ENCODE data around the gene HTR2A.

HTR2A gene

DNA sequence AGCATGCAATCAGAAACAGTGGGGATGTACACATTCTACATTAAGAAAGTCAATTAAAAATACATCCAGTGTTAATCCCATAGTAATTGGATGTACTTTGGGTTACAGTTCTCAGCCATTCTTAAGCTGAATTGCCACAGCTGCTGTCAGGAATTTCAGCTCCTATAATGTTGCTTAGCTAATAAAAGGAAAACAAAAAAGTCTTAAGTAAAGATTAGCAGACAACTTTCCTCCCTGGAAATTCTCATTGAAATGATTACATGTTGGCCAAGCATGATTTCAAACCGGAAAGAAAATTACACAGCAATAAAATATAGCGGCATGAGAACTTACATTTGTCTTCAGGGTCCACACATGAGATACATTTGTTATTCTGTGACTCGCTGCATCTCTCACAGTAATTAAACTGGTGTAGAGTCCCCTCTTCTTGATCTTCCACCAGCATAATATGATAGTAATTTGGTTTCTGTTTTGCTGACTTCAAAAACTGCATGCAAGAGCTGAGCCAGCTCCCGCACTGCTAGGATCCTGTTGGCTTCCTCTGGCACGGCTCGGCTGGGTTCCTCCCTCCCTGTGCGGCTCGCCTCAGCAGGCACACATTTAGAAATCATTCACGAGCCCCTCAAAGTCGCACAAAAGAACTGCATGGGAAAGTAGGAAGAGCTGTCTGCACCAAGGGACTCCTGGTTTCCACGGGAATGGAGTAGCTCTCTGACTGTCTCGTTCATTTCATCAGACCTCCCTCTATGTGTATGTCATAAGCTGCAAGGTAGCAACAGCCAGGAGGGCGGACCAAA lies at the start of gene HTR2A:
Gene HTR2A (minus strand): TSS at position 713 of the 797 bp plus-strand sequence. CDS start 1,147 bp downstream, outside the sequence.
- no peak for DNase-seq (ENCODE audit: low read depth)

DNA sequence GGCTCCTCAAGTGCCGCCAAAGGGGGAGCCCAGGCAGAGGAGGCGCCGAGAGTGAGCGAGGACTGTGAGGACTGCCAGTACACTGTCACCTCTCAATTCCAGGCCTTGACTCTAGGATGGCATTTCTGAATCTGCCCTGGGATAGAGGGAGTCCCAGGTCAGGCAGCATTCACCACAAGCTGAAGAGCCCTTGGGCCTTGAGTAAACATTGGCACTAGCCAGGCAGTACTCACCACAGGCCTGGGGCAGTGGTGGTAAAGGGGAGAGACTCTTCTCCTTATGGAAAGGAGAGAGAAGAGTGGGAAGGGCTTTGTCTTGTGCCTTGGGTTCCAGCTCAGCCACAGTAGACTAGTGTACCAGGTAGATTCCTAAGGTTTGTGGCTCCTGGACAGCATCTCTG lies 39.7 kb upstream of the HTR2A start:
- DNase-seq (ENCODE audit: low read depth), result no peak

DNA sequence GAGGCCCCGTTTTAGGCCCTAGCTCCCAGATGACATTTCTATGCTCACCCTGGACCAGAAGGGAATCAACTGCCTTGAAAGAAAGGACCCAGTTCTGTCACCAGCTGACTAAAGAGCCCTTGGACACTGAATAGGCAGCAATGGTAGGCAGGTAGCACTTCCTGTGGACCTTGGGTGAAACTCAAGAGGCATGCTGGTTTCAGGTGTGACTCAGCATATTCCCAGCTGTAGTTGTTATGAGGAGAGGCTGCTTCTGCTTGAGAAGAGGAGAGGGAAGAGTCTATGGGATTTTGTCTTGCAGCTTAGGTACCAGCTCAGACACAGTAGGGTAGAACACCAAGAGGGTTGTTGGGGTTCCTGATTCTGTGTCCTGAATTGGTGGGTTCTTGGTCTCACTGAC lies 37.9 kb upstream of the HTR2A start:
- DNase-seq (ENCODE audit: low read depth), result no peak

DNA sequence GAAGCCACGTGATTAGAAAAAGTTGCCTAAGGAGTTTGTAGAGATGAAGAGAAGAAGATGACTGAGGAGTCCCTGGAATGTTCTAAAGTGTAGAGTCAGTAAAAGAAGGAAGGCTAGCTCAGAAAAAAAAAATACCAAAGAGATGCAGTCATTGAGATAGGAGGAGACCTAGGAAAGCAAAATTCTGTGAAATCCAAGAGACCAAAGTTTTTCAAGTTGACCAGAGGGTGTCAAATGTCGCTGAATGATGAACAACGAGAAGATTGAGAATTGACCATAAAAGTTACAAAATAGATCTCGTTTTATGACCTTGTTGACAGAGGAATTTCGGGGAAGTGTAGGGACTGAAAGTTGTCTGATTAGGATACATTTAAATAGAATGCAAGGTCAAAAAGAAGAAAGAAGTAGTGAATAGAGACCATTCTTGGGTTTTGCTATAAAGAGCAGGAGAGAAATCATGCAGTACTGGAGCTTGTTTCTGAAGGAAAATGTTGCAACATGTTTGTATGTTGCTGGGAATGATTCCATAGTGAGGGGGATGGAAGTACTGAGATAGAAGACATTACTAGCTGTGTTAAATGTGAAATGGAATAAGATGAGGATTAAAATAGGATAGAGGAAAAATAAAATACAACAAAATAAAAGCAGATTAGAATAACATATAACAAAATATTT lies 30.2 kb upstream of the HTR2A start:
- DNase-seq (ENCODE audit: low read depth), result no peak

DNA sequence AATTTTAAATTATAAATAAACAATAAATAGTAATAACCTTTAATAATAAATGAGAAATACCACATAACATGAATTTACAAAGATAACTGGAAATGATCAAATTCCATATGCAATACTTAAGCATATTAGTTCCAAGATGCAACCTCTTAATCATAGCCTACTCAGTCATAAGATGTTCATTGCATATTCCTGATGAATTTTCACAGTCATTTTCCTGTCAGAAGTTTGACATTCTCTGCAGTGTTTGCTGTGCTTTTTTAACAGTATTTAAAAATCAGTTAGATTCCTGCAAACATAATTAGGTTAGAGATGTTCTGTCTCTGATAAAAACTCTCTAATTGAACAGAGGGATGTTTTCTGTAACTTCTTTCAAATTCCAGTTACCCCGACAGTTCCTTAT lies 28.6 kb upstream of the HTR2A start:
- no peak for DNase-seq (ENCODE audit: low read depth)

DNA sequence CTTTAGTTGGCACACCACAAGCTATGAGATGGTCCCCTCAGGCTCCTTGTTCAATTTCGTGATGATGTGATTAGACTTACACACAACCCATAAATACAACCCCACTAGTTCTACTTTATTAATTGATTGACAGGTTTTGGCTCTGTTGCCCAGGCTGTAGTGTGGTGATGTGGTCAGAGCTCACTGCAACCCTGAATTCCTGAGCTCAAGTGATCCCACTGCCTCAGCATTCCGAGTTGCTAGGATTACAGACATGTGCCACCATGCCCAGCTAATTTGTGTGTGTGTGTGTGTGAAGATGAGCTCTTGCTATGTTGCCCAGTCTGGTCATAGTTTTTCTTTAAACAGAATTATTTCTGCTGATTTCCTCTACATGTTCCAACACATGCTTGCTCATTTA lies 17.5 kb upstream of the HTR2A start:
- no peak for DNase-seq (ENCODE audit: low read depth)

DNA sequence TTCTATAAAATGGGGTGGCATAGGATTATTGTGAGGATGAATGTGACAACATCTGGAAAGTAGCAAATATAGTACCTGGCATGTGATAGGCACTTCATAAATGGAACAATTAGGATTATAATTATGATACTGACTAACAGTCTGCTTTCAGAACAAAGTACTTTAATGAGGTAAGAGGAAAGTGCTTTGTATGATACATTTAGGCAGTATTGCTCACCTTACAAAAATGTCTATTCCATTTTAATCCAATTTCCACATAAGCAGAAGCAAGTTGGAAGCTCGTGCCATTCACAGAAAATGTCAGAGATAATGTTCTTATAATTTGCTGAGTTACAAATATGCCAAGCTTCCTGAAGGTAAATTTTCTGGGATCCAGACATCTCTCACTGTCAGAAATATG lies 16.9 kb upstream of the HTR2A start:
- no peak for DNase-seq (ENCODE audit: low read depth)

DNA sequence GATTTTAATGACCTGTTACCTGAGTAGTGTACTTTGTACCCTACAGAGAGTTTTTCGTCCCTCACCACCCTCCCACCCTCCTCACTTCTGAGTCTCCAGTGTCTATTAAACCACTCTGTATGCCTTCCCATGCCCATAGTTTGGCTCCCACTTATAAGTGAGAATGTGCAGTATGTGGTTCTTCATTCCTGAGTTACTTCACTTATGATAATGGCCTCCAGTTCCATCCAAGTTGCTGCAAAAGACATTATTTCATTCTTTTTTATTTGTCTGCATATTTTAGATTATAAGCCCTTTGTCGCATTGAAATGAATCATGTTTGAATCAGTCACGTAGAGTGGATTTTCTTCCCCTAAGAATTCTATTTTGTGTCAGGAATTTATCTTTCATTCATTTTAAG lies 12.2 kb upstream of the HTR2A start:
- DNase-seq (ENCODE audit: low read depth), result no peak

DNA sequence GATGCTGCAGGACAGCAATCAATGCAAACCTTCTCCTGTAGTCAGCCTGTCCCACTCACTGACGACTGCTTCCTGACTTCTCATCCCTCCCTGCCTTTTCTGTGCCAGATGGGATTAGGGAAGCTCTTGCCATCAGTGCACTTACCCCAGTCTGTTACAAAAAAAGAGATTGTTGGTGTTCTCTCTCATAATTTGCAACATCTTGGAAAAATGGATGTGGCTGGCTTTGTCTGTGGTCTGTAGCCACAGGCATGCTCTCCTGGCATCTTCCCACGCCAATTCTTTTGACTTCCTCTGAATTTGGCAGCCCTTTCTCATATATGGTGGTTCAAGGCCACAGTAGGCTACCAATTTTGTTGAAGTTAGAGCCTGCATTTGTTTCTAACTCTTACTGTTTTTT lies 11.6 kb upstream of the HTR2A start:
- DNase-seq (ENCODE audit: low read depth), result no peak

DNA sequence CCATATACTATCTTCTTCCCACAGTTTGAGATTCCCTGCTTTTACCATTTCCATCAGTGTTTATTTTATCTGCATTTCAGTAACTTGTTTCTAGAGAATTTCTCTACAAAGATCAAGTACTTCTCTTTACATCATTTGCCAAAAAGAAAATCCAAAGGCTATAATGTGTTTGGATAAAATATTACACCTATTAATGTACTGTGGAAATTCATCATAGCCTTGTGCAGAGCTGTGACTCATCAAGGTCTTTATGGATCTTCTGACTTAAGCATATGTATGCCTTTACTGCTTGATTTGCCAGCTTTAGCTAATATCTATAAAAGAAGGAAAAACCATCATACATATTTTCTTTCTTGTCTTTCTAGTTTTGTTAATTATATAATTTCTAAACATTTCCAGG lies 9.6 kb upstream of the HTR2A start:
- DNase-seq (ENCODE audit: low read depth), result no peak

DNA sequence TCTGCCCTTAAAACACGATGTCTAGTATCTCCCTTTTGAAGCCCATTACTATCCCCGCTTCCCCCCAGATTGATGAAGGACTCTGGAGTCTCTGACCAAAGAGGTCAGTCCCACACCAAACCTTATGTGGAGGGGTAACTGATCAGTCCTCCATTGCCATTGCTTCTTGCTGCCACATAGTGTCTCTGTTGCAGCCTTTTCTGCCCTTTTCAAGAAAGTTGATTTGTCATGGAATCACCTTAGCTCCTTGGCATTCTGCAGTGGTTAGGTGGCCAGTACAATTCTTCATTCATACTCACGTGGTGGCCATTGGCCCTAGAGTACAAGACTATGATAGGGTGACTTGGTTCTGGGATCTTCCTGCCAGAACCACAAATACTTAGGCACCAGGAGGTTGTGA lies 8.4 kb upstream of the HTR2A start:
- DNase-seq (ENCODE audit: low read depth), result no peak

DNA sequence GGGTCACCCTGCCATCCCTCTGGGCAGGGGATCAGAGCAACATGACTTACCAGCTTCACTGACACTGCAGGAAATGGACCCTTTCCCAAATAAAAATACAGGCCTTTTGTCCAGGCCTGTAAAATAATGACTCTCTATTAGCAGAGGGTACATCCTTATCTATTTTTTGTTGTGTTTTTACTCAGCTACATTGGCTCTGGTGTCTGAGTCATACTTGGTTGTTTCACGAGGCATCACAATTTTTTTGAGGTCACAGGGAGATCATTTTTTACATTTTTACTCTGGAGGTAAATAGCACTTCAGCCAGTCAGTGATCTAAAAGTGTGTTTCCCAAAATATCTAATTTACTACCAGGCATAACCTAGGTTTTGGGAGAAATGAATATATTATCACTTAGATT lies 6.9 kb upstream of the HTR2A start:
- DNase-seq (ENCODE audit: low read depth), result no peak

DNA sequence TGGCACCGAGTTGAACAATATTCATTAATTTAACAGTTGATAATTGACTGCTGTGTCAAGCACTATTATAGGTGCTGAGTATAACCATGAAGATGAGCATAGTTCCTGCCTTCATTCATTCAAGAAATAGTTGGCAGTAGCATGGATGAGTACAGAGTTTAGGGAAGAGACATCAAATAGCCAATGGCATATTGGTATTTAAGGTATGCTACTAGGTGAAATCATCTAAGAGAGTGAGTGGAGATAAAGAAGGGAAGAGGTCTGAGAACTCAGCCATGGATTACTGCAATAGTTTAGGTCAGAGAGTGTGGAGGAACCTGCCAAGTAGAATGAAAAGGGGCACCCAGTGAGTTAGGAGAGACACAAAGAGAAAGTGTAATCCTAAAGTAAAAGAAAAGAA lies 4.9 kb upstream of the HTR2A start:
- DNase-seq (ENCODE audit: low read depth), result no peak

DNA sequence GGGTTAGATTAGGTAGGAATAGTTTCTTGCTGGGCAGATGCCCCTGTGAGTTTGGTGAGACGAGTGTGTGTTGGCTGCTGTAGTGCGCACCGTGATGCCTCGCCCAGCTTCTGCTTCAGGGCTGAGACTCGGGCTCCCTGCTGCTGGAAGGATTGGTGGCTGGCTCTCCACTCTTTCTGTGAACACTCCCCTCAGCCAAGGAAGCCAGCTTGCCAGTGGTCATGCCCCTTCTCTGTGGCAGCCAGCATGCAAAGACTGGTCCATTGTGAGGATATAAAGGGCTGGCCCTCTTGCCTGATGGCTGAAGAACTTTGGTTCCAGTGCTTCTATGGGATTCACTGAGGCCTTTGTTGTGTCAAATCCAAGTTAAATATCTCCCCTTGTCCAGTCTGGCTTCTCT lies 2.9 kb upstream of the HTR2A start:
- no peak for DNase-seq (ENCODE audit: low read depth)

DNA sequence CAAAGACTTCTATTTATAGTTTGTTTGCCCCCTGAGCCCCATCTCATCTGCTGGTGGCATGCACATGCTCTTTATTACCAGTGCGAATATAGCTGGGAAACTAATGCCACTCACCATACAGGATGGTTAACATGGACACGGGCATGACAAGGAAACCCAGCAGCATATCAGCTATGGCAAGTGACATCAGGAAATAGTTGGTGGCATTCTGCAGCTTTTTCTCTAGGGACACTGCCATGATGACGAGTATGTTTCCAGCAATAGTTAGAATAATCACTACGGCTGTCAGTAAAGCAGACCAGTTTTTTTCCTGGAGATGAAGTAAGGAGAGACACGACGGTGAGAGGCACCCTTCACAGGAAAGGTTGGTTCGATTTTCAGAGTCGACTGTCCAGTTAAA lies 1.5 kb downstream of the HTR2A start:
- DNase-seq (ENCODE audit: low read depth), result no peak

DNA sequence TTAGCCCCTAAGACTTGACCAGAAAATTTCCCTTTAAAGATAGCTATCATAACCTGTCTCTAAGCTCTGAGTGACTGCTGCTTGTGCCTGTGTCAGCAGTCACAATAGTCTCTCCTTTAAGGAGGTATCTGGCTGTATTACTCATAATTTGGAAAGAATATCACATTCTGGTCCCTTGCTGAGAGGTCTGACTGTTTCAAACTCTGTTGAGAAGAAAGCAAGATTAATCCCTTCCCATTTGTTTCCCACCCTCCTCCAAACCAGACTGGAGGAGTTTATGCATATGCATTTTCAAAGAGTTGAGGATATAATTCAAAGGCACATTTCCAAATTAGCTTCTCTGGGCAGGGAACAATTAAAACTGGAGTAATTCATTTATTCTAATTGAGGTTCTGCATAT lies 2.3 kb downstream of the HTR2A start:
- DNase-seq (ENCODE audit: low read depth), result no peak

DNA sequence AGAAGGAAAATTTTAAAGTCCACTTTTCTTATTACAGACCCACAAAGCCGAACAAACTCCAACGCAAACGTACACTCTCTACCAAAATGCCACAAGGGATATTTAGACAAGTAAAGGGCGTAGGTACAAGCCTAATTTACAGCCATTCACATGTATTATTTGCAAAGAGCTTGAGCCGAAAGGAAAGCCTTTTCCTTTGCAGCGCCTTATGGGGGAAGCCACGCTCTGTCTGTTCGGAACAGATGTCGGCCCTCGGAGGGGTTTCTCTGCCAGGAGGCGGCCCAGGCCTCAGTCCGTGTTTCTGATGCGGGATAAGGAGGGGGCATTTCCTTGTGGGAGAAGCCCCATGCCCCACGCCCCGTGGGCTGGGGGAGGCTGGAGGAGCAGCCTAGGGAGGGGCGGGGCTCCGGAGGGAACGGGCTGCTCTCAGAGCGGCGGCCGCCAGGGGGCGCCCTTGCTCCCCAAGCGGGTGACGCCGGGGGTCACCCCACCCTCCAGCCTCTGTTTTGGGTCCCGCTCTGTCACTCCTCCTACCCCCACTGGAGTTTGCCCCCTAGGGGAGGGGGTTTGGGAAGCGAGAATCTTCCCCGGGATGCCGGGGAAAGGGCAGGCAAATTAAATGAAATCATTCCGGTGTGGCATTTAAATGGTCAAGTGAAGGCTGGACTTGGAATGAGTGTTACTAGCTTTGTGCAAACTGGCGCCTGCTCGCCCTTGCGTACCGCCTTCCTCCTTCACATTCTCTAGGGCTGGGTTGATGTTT lies 2.9 kb downstream of the HTR2A start:
- peak; percentile 34 for DNase-seq (ENCODE audit: low read depth)

DNA sequence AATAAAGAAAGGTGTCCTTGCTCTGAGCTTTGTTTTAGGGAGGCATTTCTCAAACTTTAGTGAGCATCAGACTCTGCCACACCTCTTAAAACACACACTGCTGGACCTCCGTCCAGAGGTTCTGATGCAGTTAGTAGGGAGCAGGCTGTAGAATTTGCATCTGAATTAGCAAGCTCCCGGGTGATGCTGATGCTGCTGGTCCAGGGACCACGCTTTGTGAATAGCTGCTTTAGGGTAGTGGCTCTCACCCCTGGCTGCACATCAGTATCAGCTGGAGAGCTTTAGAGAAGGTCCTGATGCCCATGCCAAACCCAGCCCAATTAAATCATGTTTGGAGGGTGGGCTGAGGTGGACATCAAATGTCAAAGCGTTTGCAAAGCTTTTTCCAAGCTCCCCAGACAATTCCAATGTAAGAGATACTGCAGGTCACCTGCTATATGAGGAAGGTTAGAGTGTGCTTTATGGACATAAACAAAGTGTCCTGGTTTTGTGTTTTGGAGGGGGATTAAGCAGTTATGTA lies 3.6 kb downstream of the HTR2A start:
- no peak for DNase-seq (ENCODE audit: low read depth)

DNA sequence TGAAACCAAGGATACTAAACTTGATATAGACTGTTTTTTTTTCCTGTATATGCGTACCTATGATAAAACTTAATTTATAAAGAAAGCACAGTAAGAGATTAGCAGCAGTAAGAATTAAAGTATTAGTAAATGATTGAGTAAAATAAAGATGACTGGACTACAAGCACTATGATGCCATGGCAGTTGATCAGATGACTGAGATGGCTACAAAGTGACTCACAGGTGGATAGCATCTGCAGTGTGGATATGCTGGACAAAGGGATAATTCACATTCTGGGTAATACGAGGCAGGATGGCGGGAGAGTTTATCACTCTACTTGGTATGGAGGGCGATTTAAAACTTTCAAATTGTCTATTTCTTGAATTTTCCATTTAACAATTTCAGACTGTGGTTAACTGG lies 11.8 kb downstream of the HTR2A start:
- DNase-seq (ENCODE audit: low read depth), result no peak

DNA sequence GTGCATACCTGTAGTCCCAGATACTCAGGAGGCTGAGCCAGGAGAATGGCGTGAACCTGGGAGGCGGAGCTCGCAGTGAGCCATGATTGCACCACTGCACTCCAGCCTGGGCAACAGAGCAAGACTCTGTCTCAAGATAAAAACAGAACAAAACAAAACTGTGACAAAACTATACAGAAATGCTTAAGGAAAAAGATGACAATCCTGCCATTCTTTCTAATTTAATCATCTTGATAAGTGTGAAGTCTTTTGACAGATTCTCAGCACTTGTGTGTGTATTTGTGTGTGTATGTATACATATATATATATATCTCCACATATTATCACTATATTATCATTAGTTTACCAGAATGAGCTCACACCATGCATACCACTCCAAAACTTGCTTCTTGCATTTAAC lies 12.3 kb downstream of the HTR2A start:
- no peak for DNase-seq (ENCODE audit: low read depth)

DNA sequence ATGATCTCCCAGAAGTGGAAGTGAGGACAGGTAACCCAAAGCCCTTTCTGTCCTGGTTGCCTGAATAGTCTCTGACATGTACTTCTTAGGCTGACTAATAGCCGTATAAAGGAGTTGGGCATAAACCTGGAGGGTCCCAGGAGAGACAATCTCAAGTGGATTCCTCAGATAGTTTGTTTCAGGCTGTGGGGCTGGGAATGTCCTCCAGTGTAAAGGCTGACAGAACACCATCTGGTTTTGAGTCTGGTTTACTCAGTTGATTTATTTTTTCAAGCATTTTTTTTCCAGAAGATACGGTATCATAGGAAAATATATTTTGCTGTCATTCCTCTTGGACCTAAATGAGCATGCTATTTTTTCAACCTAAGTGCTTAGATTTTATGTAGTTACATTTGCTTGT lies 15.2 kb downstream of the HTR2A start:
- no peak for DNase-seq (ENCODE audit: low read depth)

DNA sequence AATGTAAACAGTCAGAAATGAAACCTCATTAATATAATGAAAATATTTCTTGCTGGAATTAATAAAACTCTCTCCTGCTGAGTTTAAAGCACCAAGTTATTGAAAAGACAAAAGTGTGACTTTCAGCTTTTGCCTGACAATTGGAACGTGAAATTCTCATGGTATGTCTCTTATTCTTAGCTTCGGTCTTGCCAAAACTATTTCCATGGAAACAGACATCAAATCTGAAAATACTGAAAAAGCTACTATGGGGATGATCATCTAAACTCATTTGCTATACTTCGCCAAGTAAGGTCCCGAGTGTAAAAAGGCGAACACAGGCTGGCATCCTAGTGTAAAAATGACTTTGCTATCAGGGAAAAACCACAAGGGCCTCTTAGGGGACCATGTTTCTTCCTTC lies 22.8 kb downstream of the HTR2A start:
- DNase-seq (ENCODE audit: low read depth), result no peak

DNA sequence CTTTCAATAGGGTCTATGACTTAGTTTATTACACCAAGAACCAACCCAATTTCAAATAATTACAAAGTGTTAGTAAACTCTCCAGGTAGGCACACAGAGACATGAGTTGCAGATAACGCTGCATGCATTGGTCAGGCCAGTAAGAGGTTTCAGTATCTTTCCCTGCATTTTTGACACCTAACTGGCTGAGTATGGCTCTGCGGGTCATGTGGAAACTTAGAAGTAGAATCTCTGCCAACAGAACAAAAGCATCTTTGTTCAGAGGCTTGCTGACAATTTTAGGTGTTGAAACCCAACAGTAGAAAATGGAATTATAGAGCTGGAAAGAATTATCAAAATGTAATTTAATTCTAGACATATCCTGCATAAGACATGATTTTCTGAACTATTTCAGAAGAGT lies 25.3 kb downstream of the HTR2A start:
- DNase-seq (ENCODE audit: low read depth), result no peak
